Measurements from ENCODE around the gene SLX4IP. TPM values are rescaled to one million over a fixed set of nuclear protein-coding genes. Genes with fewer than 3 reads are reported as not detected.

Gene SLX4IP
- total RNA-seq, 1 experiment from 2014 or later, result 6.4 TPM

GRCh38 chr20:10504994-10505730, 70.1 kb downstream of the SLX4IP start:
- no peaks in the 10 kb centered on the region for H4K20me1 ChIP-seq (ENCODE audit: low read length)
- BruUV-seq (replicated peaks), result no TSS peak
- H3K4me2 ChIP-seq (ENCODE audit: low read length), result no peak overlapping the region
- H2AFZ ChIP-seq (ENCODE audit: low read length), result no peak overlapping the region
- no peaks in the 10 kb centered on the region for H3K9me3 ChIP-seq (ENCODE audit: low read length)
- H3K4me1 ChIP-seq (ENCODE audit: insufficient read depth, low read length), result peaks cover 17% of the 10 kb centered on the region
- H3K9me2 ChIP-seq (replicated peaks; ENCODE audit: low read length), result no peaks in the 10 kb centered on the region
- H3F3A ChIP-seq (ENCODE audit: low read length, unreplicated experiment), result no peaks in the 10 kb centered on the region
- no peak for TF ChIP-seq EZH2phosphoT487 (IDR thresholded peaks at IDR 0.05; ENCODE audit: borderline replicate concordance, low read length)
- no peak for TF ChIP-seq EZH2 (IDR thresholded peaks at IDR 0.05; ENCODE audit: low read length, unreplicated experiment)
- no peak for TF ChIP-seq CTCF (conservative IDR thresholded peaks at IDR 0.05; ENCODE audit: low read depth, low read length)
- H3K9ac ChIP-seq (ENCODE audit: low read length), result no peak overlapping the region
- H3K79me2 ChIP-seq (ENCODE audit: low read length), result no peaks in the 10 kb centered on the region; the same call in 1 of the 2 replicates
- H3K4me3 ChIP-seq (ENCODE audit: low read length), result no peak overlapping the region
- DNase-seq, result no peak
- H3K36me3 ChIP-seq (ENCODE audit: low read depth, low read length), result no peaks in the 10 kb centered on the region
- ChIA-PET CTCF (no interaction called here), POLR2A (ENCODE audit: unreplicated experiment) (no interaction called here)
- intact Hi-C loops (cut with micrococcal nuclease), result no loop called here
- H3K27me3 ChIP-seq (ENCODE audit: low read length), result no peaks in the 10 kb centered on the region
- H3K27ac ChIP-seq (ENCODE audit: low read length), result no peak overlapping the region
- ATAC-seq, result no peak

GRCh38 chr20:10505827-10506226, 70.7 kb downstream of the SLX4IP start:
- Histone ChIP-seq H4K20me1 (ENCODE audit: low read length) (no peaks in the 10 kb centered on the region), H3K27ac (ENCODE audit: low read length) (no peak overlapping the region), H3K79me2 (ENCODE audit: low read length) (no peaks in the 10 kb centered on the region; the same call in 1 of the 2 replicates), H3K36me3 (ENCODE audit: low read depth, low read length) (no peaks in the 10 kb centered on the region), H3K27me3 (ENCODE audit: low read length) (no peaks in the 10 kb centered on the region), H3F3A (ENCODE audit: low read length, unreplicated experiment) (no peaks in the 10 kb centered on the region), H3K4me1 (ENCODE audit: insufficient read depth, low read length) (peaks cover 19% of the 10 kb centered on the region), H2AFZ (ENCODE audit: low read length) (no peak overlapping the region), H3K9me2 (replicated peaks; ENCODE audit: low read length) (no peaks in the 10 kb centered on the region), H3K9me3 (ENCODE audit: low read length) (no peaks in the 10 kb centered on the region), H3K9ac (ENCODE audit: low read length) (no peak overlapping the region), H3K4me3 (ENCODE audit: low read length) (no peak overlapping the region), H3K4me2 (ENCODE audit: low read length) (no peak overlapping the region)
- no TSS peak for BruUV-seq (replicated peaks)
- CTCF ChIA-PET, result no interaction called here
- ATAC-seq (peak; percentile 19; the same call in 1 of the 2 replicates), DNase-seq (no peak)
- intact Hi-C loops (cut with micrococcal nuclease), result no loop called here
- TF ChIP-seq EZH2 (IDR thresholded peaks at IDR 0.05; ENCODE audit: low read length, unreplicated experiment), result no peak
- POLR2A ChIA-PET (ENCODE audit: unreplicated experiment), result interaction anchor here (0.6 kb wide), 1 partner anchor 71 kb away, joined by 3 read pairs; no protein-coding TSS in a partner anchor

- ATAC-seq, result no peak
- ChIA-PET POLR2A (ENCODE audit: unreplicated experiment) (no interaction called here), CTCF (no interaction called here)
- Histone ChIP-seq H3K79me2 (ENCODE audit: low read length) (peaks cover 1% of the 10 kb centered on the region; the same call in 1 of the 2 replicates), H3K4me3 (ENCODE audit: low read length) (no peak overlapping the region), H3K9me3 (ENCODE audit: low read length) (no peaks in the 10 kb centered on the region), H3K27ac (ENCODE audit: low read length) (no peak overlapping the region), H3K9me2 (replicated peaks; ENCODE audit: low read length) (no peaks in the 10 kb centered on the region), H3K27me3 (ENCODE audit: low read length) (no peaks in the 10 kb centered on the region), H3K4me2 (ENCODE audit: low read length) (no peak overlapping the region), H4K20me1 (ENCODE audit: low read length) (no peaks in the 10 kb centered on the region), H2AFZ (ENCODE audit: low read length) (no peak overlapping the region), H3K4me1 (ENCODE audit: insufficient read depth, low read length) (peaks cover 30% of the 10 kb centered on the region), H3F3A (ENCODE audit: low read length, unreplicated experiment) (no peaks in the 10 kb centered on the region), H3K36me3 (ENCODE audit: low read depth, low read length) (no peaks in the 10 kb centered on the region), H3K9ac (ENCODE audit: low read length) (no peak overlapping the region)
- BruUV-seq (replicated peaks), result no TSS peak
- no peak for DNase-seq
- TF ChIP-seq EZH2 (IDR thresholded peaks at IDR 0.05; ENCODE audit: low read length, unreplicated experiment), result no peak
- TF ChIP-seq EZH2phosphoT487 (IDR thresholded peaks at IDR 0.05; ENCODE audit: borderline replicate concordance, low read length), result no peak
- no peak for TF ChIP-seq CTCF (conservative IDR thresholded peaks at IDR 0.05; ENCODE audit: low read depth, low read length)
- intact Hi-C loops (cut with micrococcal nuclease), result no loop called here
Observed at GRCh38 chr20:10507052-10507451, 71.9 kb downstream of the SLX4IP start.

All from PC-3 (cell line).